ENCODE measurements around the gene CLDN19. TPM values are rescaled to one million over a fixed set of nuclear protein-coding genes. Genes with fewer than 3 reads are reported as not detected.

Gene CLDN19
- total RNA-seq, 3 donors from 2014 or later = 2.9 to 3.1 TPM; not detected in 1

- DNase-seq (ENCODE audit: low spot score in 2 of 2) = peak in 1 of 2 donors; percentile 72
- Histone ChIP-seq H3K9me3 (no peaks in the 10 kb centered on the region), H3K27me3 (no peaks in the 10 kb centered on the region), H3K27ac (peak overlapping the region; percentile 31 to 78), H3K4me3 (no peak overlapping the region), H3K4me1 (no peaks in the 10 kb centered on the region), H3K36me3 (no peaks in the 10 kb centered on the region)
- TF ChIP-seq POLR2A (IDR thresholded peaks at IDR 0.05) (no peak), POLR2AphosphoS5 (IDR thresholded peaks at IDR 0.05) (no peak), CTCF (IDR thresholded peaks at IDR 0.05) (no peak)
- intact Hi-C loops (cut with DNase I; ENCODE audit: low total_unique reads) = no loop called here
Measured at GRCh38 chr1:42743317-42744147, 3.5 kb upstream of the CLDN19 start.

- H3K27ac ChIP-seq = peak overlapping the region; percentile 31 to 78
- H3K9me3 ChIP-seq = no peaks in the 10 kb centered on the region
- no peak for DNase-seq (ENCODE audit: low spot score in 2 of 2)
- no peaks in the 10 kb centered on the region for H3K27me3 ChIP-seq
- intact Hi-C loops (cut with DNase I; ENCODE audit: low total_unique reads) = no loop called here
- H3K4me1 ChIP-seq = no peaks in the 10 kb centered on the region
- TF ChIP-seq POLR2AphosphoS5 (IDR thresholded peaks at IDR 0.05) (no peak), CTCF (IDR thresholded peaks at IDR 0.05) (no peak), POLR2A (IDR thresholded peaks at IDR 0.05) (no peak)
- H3K4me3 ChIP-seq = no peak overlapping the region
- H3K36me3 ChIP-seq = no peaks in the 10 kb centered on the region
Measured at GRCh38 chr1:42742617-42743316, 2.7 kb upstream of the CLDN19 start.

DNA sequence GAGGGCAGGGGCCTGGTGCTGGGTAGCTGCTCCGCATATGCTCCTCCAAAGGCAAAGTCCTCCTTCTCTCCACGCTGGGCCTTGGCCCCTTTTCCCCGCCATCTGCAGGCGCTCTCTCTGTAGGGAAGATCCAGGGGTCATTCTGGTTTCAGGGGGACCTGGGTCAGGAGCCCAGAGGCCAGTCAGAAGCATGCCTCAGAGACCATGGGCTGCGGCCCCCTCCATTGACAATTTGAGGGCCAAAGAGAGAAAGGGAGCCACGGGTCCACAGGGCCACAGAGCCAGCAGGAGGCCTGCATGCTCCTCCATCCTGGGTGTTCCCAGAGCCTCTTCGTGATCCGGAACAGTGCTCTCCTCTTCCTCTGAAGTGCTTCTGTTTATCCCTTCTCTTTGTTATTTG lies 2.1 kb upstream of the CLDN19 start:
- no peaks in the 10 kb centered on the region for H3K36me3 ChIP-seq
- no peaks in the 10 kb centered on the region for H3K4me1 ChIP-seq
- no peaks in the 10 kb centered on the region for H3K27me3 ChIP-seq
- intact Hi-C loops (cut with DNase I; ENCODE audit: low total_unique reads) = no loop called here
- H3K27ac ChIP-seq = peak overlapping the region; percentile 36 to 78
- no peaks in the 10 kb centered on the region for H3K9me3 ChIP-seq
- TF ChIP-seq POLR2A (IDR thresholded peaks at IDR 0.05) (no peak), POLR2AphosphoS5 (IDR thresholded peaks at IDR 0.05) (no peak), CTCF (IDR thresholded peaks at IDR 0.05) (no peak)
- no peak overlapping the region for H3K4me3 ChIP-seq
- no peak for DNase-seq (ENCODE audit: low spot score in 2 of 2)

DNA sequence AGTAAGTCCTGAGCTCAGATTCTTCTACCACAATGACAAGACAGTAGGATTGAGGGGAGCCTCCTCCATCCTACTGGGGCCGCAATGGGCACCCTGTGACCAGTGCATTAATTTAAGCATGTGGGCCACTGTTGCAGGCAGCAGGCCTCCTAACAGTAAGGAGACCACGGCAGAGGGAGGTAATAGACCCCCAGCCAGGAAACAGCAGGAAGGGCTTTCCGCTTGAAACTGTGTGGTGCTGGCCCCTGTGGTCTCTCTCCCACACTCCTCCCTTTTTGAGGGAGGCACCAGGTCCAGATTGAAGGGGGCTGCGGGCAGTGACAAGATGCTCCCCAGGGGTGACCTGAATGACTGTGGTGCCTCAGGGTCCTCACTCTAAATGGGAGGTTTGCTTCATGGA lies 1.7 kb upstream of the CLDN19 start:
- no peaks in the 10 kb centered on the region for H3K27me3 ChIP-seq
- H3K4me3 ChIP-seq = no peak overlapping the region
- no peaks in the 10 kb centered on the region for H3K36me3 ChIP-seq
- H3K9me3 ChIP-seq = no peaks in the 10 kb centered on the region
- no peaks in the 10 kb centered on the region for H3K4me1 ChIP-seq
- no peak for DNase-seq (ENCODE audit: low spot score in 2 of 2)
- intact Hi-C loops (cut with DNase I; ENCODE audit: low total_unique reads) = no loop called here
- H3K27ac ChIP-seq = peak overlapping the region; percentile 36 to 78
- no peak for TF ChIP-seq CTCF (IDR thresholded peaks at IDR 0.05)
- TF ChIP-seq POLR2AphosphoS5 (IDR thresholded peaks at IDR 0.05) = no peak
